GM18505 (cell line): ENCODE measurements around the gene C11orf68.

Experiments
- ATAC-seq: cut with Tn5 transposase; IDR thresholded peaks from one replicate; pipeline ENCODE4 v1.9.1; 2021; ENCODE audit not compliant: unreplicated experiment
- POLR2A ChIP-seq: IDR thresholded peaks from 4 replicates; pipeline ENCODE4 v1.6.1; 2011; ENCODE audit warnings: borderline replicate concordance; ENCODE audit not compliant: insufficient read depth, insufficient read length; ENCODE audit errors: extremely low read depth

The C11orf68 gene

GRCh38 chr11:65918211-65919140, at the start of gene C11orf68:
Gene C11orf68 (minus strand): TSS chr11:65919062. CDS start chr11:65919031, 31 bp downstream.
- TF ChIP-seq POLR2A, result peak; percentile 76
- peak; percentile 50 for ATAC-seq

- no peak for ATAC-seq
- no peak for TF ChIP-seq POLR2A
These were observed 48.6 kb upstream of the C11orf68 start for GRCh38 chr11:65967329-65967934.

- ATAC-seq, result no peak
- TF ChIP-seq POLR2A, result no peak
These were observed 47.3 kb upstream of the C11orf68 start for GRCh38 chr11:65965986-65966762.

- TF ChIP-seq POLR2A, result no peak
- ATAC-seq, result no peak
These were observed 46.0 kb upstream of the C11orf68 start for GRCh38 chr11:65964906-65965305.

GRCh38 chr11:65962141-65962564, 43.3 kb upstream of the C11orf68 start:
- ATAC-seq, result no peak
- no peak for TF ChIP-seq POLR2A

- peak; percentile 77 for ATAC-seq
- peak; percentile 91 for TF ChIP-seq POLR2A
These were observed 42.6 kb upstream of the C11orf68 start, which contains the start of gene SART1 for GRCh38 chr11:65961267-65962140. Gene SART1 (plus strand): TSS chr11:65961734. CDS start chr11:65961781, 47 bp downstream.

- ATAC-seq, result no peak
These were observed 42.0 kb upstream of the C11orf68 start for GRCh38 chr11:65960824-65961266.

GRCh38 chr11:65958774-65959420, 40.0 kb upstream of the C11orf68 start:
- TF ChIP-seq POLR2A, result no peak
- ATAC-seq, result no peak

More at GRCh38 chr11:65960824-65961266, 42.0 kb upstream of the C11orf68 start:
- no peak for TF ChIP-seq POLR2A

GRCh38 chr11:65958291-65958690, 39.4 kb upstream of the C11orf68 start:
- TF ChIP-seq POLR2A, result no peak
- no peak for ATAC-seq

- no peak for TF ChIP-seq POLR2A
- no peak for ATAC-seq
These were observed 35.9 kb upstream of the C11orf68 start for GRCh38 chr11:65954771-65955170.

- no peak for ATAC-seq
- TF ChIP-seq POLR2A, result no peak
These were observed 34.6 kb upstream of the C11orf68 start for GRCh38 chr11:65953471-65953870.
